ENCODE results near the gene DVL2.

DNA sequence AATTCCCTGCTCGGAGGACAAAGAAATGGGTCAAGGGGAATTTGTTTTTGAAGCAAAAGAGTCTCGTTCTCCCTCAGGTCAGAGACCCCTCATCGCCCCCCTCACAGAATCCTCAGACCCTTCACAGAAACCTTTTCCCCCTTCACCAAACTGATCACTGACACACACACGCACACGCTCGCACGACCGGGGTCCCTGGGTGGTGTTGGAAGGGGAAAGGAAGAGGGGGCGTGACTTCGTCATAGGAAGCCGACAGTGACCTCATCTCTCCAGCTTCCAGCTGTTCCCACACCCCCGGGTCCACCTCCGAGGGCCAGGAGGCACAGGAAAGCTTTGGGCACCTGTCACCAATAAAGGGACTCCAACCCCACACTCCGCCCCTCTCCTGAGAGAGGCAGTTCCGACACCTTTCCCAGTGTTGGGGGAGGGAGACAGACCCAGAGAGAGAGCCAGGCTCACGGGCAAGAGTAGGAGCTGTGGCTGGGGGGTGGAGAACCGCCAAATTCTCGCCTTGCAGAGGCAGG is 56.3 kb downstream of the DVL2 start:
- TF ChIP-seq EZH2 (IDR thresholded peaks at IDR 0.05; ENCODE audit: insufficient read depth, poor library complexity, severe bottlenecking) (no peak), EZH2phosphoT487 (IDR thresholded peaks at IDR 0.05; ENCODE audit: insufficient read depth, low read depth) (no peak)

Measured in GM23248 (cell line).